Measurements from ENCODE around the gene MEGF9.

Gene MEGF9

DNA sequence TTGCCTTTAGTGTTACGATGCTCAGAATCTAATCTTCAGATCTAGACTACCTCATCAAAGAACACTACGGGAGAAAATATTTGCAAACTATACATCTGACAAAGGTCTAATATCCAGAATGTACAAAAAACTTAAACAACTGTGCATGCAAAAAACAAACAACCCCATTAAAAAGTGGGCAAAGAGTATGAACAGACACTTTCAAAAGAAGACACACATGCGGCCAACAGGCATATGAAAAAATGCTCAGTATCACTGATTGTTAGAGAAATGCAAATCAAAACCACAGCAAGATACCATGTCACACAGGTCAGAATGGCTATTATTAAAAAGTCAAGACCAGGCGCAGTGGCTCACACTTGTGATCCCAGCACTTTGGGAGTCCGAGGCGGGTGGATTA, 31.0 kb upstream of the MEGF9 start:
- TF ChIP-seq POLR2AphosphoS5 (IDR thresholded peaks at IDR 0.05; ENCODE audit: low read depth, low read length) (no peak), SPI1 (IDR thresholded peaks at IDR 0.05; ENCODE audit: low read depth, low read length) (no peak), POU2F2 (IDR thresholded peaks at IDR 0.05; ENCODE audit: low read depth, low read length) (no peak), TAF1 (IDR thresholded peaks at IDR 0.05; ENCODE audit: low read depth, low read length) (no peak), PAX5 (IDR thresholded peaks at IDR 0.05; ENCODE audit: insufficient read depth, low read length, severe bottlenecking) (no peak), POLR2A (IDR thresholded peaks at IDR 0.05; ENCODE audit: low read depth, low read length) (no peak)
- no peak for DNase-seq (ENCODE audit: insufficient read length, low spot score)
- no peak for FAIRE-seq

DNA sequence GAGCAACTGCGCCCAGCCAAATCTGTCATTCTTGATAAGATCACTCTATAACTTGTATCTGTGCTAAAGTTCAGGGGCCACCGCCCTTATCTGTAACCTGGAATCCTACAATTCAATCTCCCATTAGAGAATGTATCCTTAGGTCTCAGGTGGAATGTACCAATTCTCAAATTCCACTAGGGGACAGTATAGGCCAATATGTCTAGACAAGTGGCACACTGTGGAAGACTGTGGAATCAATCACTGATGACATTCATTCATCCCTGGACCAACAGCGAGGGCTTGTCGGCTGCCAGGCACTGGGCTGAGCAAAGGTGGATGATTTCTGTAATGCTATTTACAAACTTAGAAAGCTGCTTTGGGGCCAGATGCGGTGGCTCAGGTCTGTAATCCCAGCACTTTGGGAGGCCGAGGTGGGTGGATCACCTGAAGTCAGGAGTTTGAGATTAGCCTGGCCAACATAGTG, 28.7 kb upstream of the MEGF9 start:
- no peak for TF ChIP-seq PAX5 (IDR thresholded peaks at IDR 0.05; ENCODE audit: insufficient read depth, low read length, severe bottlenecking)
- TF ChIP-seq TAF1 (IDR thresholded peaks at IDR 0.05; ENCODE audit: low read depth, low read length): no peak
- TF ChIP-seq POLR2AphosphoS5 (IDR thresholded peaks at IDR 0.05; ENCODE audit: low read depth, low read length): no peak
- no peak for TF ChIP-seq SPI1 (IDR thresholded peaks at IDR 0.05; ENCODE audit: low read depth, low read length)
- no peak for TF ChIP-seq POLR2A (IDR thresholded peaks at IDR 0.05; ENCODE audit: low read depth, low read length)
- no peak for TF ChIP-seq POU2F2 (IDR thresholded peaks at IDR 0.05; ENCODE audit: low read depth, low read length)
- FAIRE-seq: peak; percentile 66
- DNase-seq (ENCODE audit: insufficient read length, low spot score): peak; percentile 44

DNA sequence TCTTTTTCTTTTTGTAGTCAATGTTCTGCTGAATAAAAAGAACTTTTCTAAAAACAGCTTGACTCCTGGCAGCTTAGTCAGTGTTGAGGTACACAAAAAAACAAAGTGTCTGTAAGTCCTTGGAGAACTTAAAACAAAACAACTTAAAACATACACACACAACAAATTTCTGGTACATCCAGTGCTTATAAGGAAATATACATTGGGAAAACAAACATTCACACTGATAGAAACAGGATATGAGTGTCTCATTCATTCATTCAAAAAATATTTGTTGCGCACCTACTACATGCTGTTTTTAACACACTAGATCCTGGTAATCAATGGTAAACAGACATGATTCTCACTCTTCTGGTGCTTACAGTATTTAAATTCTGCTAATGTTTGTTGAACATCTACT, 27.4 kb upstream of the MEGF9 start:
- TF ChIP-seq TAF1 (IDR thresholded peaks at IDR 0.05; ENCODE audit: low read depth, low read length): no peak
- TF ChIP-seq SPI1 (IDR thresholded peaks at IDR 0.05; ENCODE audit: low read depth, low read length): no peak
- no peak for FAIRE-seq

DNA sequence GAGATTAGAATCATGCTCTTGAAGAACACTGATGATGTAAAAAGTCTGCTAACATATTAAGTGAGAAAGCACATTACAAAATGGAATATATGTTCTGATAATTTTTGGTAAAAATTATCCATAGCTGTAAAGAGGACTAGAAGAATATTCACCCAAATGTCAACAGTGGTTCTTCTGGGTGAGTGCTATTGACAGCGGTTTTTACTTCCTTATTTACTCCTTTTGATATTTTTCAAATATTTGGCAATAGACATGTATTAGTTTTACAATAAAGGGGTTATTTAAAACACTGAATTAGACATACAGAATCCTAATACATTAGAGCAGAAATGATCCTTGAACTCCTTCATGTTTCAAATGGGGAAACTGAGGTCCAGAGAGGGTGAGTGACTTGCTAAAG, 26.9 kb upstream of the MEGF9 start:
- TF ChIP-seq POU2F2 (IDR thresholded peaks at IDR 0.05; ENCODE audit: low read depth, low read length) (no peak), PAX5 (IDR thresholded peaks at IDR 0.05; ENCODE audit: insufficient read depth, low read length, severe bottlenecking) (no peak), POLR2A (IDR thresholded peaks at IDR 0.05; ENCODE audit: low read depth, low read length) (no peak), POLR2AphosphoS5 (IDR thresholded peaks at IDR 0.05; ENCODE audit: low read depth, low read length) (no peak), TAF1 (IDR thresholded peaks at IDR 0.05; ENCODE audit: low read depth, low read length) (no peak), SPI1 (IDR thresholded peaks at IDR 0.05; ENCODE audit: low read depth, low read length) (no peak)
- DNase-seq (ENCODE audit: insufficient read length, low spot score) (no peak), FAIRE-seq (no peak)

More for the DNA sequence above, 27.4 kb upstream of the MEGF9 start:
- DNase-seq (ENCODE audit: insufficient read length, low spot score): no peak

DNA sequence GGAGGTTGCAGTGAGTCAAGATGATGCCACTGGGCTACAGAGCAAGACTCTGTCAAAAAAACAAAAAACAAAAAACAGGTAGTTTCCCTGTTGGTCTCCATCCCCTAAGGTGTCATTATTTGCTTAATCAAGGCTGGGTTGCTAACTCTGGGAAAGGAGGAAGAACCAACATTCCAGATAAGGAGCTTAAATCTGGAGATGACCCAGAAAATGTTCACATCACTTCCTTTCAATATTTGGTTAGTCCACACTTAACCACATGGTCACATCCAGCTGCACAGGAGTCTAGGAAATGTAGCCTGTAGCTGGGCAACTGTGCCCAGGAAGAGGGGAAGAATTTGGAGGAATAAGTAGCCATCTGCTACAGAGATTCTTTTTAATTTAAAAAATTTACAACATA, 25.9 kb upstream of the MEGF9 start:
- DNase-seq (ENCODE audit: insufficient read length, low spot score) (no peak), FAIRE-seq (no peak)
- no peak for TF ChIP-seq POLR2A (IDR thresholded peaks at IDR 0.05; ENCODE audit: low read depth, low read length)
- TF ChIP-seq POU2F2 (IDR thresholded peaks at IDR 0.05; ENCODE audit: low read depth, low read length): no peak
- TF ChIP-seq SPI1 (IDR thresholded peaks at IDR 0.05; ENCODE audit: low read depth, low read length): no peak
- TF ChIP-seq PAX5 (IDR thresholded peaks at IDR 0.05; ENCODE audit: insufficient read depth, low read length, severe bottlenecking): no peak
- TF ChIP-seq TAF1 (IDR thresholded peaks at IDR 0.05; ENCODE audit: low read depth, low read length): no peak
- no peak for TF ChIP-seq POLR2AphosphoS5 (IDR thresholded peaks at IDR 0.05; ENCODE audit: low read depth, low read length)

DNA sequence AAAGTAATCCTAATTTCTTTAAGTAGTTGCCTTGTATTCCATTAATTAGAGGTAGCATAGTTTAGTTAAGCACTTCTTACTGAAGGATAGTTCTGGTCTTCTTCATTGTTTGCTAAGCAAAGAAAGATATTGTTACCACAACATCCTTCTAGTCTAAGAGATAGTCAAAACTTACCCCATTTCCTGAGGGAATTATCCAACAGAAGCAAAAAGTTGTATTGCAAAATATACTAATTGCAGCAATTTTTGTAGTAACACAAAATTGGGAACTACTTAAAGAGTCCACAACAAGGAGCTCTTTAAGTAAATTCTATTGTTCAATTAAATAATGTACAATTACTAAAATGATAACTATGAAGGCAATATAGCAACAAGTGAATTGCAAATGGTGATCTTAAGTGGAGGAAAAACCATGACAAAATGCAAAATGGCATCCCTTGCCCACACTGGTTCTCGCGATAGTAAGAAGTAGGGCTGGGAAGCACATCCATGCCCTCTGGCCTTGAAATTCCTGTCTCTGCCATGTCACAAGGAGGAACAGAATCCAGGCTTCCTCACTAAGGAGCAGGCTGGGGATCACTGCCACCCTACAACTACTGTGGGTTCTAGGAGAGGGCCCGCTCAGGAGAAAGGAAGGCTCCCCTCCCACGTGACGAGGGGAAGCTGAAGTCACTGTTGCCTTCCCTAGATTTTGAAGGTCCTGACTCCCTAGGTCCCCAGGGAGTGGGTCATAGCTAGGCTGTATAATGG, 23.3 kb upstream of the MEGF9 start:
- FAIRE-seq: no peak
- no peak for DNase-seq (ENCODE audit: insufficient read length, low spot score)
- TF ChIP-seq PAX5 (IDR thresholded peaks at IDR 0.05; ENCODE audit: insufficient read depth, low read length, severe bottlenecking) (no peak), TAF1 (IDR thresholded peaks at IDR 0.05; ENCODE audit: low read depth, low read length) (no peak), POLR2AphosphoS5 (IDR thresholded peaks at IDR 0.05; ENCODE audit: low read depth, low read length) (no peak), POLR2A (IDR thresholded peaks at IDR 0.05; ENCODE audit: low read depth, low read length) (no peak), POU2F2 (IDR thresholded peaks at IDR 0.05; ENCODE audit: low read depth, low read length) (no peak), SPI1 (IDR thresholded peaks at IDR 0.05; ENCODE audit: low read depth, low read length) (no peak)

DNA sequence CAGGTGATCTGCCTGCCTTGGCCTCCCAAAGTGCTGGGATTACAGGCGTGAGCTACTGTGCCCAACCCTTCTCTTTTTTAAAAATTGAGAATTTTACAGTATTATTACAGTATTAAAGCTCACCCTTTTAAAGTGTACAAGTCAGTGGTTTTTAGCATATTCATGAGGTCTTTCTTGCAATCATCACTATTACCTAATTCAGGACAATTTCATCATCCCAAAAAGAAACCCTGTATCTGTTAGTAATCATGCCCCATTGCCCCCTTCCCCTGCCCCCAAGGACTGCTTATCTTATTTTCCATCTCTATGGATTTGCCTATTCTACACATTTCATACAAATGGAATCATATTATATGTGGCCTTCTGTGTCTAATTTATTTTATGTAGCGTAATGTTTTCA, 22.6 kb upstream of the MEGF9 start:
- TF ChIP-seq POU2F2 (IDR thresholded peaks at IDR 0.05; ENCODE audit: low read depth, low read length) (no peak), TAF1 (IDR thresholded peaks at IDR 0.05; ENCODE audit: low read depth, low read length) (no peak), POLR2A (IDR thresholded peaks at IDR 0.05; ENCODE audit: low read depth, low read length) (no peak), POLR2AphosphoS5 (IDR thresholded peaks at IDR 0.05; ENCODE audit: low read depth, low read length) (no peak), SPI1 (IDR thresholded peaks at IDR 0.05; ENCODE audit: low read depth, low read length) (no peak), PAX5 (IDR thresholded peaks at IDR 0.05; ENCODE audit: insufficient read depth, low read length, severe bottlenecking) (no peak)
- FAIRE-seq: no peak
- no peak for DNase-seq (ENCODE audit: insufficient read length, low spot score)

DNA sequence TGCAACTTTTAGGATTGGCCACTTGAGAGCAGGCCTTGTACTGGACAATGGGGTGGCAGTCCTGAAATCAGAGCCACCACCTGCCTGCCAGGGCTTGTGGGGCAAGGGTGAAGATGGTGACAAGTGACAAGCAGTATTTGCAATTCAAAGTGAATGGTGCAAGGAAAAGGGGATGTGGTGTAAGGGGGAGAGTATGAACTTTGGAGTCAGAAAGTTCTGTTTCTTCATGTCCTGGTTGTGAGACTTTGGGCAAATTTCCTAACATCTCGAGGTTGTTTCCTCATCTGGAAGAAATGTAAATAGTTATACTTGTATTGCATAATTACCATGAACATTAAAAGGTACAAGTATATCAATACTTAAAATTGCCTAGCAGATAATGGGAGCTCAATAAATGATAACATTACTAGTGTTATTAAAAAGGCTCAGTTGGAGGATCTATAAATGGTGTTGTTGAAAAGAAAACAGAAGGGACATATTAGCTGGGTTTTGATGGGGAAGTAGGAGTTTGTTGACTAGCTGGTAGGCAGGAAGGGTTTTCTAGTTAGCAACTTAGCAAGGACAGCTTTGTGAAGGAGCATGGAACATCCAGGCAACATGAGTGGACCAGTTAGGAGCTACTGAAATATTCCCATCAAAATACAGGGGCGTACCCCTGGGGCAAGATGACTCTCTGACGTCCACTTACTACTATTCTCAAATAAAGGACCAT, 21.3 kb upstream of the MEGF9 start:
- FAIRE-seq (peak; percentile 66), DNase-seq (ENCODE audit: insufficient read length, low spot score) (no peak)
- TF ChIP-seq PAX5 (IDR thresholded peaks at IDR 0.05; ENCODE audit: insufficient read depth, low read length, severe bottlenecking) (no peak), POLR2A (IDR thresholded peaks at IDR 0.05; ENCODE audit: low read depth, low read length) (no peak), POLR2AphosphoS5 (IDR thresholded peaks at IDR 0.05; ENCODE audit: low read depth, low read length) (no peak), TAF1 (IDR thresholded peaks at IDR 0.05; ENCODE audit: low read depth, low read length) (no peak), POU2F2 (IDR thresholded peaks at IDR 0.05; ENCODE audit: low read depth, low read length) (no peak), SPI1 (IDR thresholded peaks at IDR 0.05; ENCODE audit: low read depth, low read length) (no peak)

DNA sequence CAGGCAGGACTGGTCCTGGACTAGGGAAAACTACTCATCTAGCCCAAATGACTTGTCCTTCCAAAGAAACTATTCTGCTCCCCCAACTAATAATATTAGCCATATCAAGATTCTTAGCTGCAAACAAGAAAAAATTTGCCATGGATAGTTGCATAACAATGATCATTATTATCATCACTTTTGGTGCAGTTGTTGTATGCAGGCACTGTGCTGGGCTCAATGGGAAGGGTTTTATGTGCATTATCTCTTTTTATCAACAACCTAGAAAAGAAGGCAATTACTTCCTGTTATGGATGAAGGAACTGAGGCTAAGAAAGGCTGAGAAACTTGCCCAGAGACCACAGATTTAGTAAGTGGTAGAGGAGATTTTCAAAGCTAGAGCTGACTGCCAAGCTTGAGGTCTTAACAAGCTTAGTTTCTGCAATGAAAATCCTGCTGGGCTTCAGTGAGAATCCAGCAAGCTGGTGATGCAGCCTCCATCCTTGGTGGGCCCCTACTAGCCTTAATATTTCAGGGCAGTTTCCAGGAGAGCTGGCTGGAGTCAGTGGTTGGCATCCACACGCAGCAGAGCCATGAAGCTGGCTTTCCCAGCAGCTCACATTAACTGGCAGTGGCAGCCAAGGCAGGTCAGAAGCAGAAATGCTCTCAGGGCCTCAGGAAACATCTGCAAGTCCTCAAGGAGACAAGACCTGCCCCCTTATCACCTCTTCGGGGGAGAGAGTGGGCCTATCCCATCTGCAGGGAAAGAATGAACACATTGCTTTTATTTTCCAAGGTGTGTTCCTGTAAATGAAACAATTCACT, 20.5 kb upstream of the MEGF9 start:
- no peak for DNase-seq (ENCODE audit: insufficient read length, low spot score)
- FAIRE-seq: no peak
- no peak for TF ChIP-seq POU2F2 (IDR thresholded peaks at IDR 0.05; ENCODE audit: low read depth, low read length)
- TF ChIP-seq SPI1 (IDR thresholded peaks at IDR 0.05; ENCODE audit: low read depth, low read length): no peak
- no peak for TF ChIP-seq TAF1 (IDR thresholded peaks at IDR 0.05; ENCODE audit: low read depth, low read length)
- no peak for TF ChIP-seq PAX5 (IDR thresholded peaks at IDR 0.05; ENCODE audit: insufficient read depth, low read length, severe bottlenecking)
- no peak for TF ChIP-seq POLR2A (IDR thresholded peaks at IDR 0.05; ENCODE audit: low read depth, low read length)
- no peak for TF ChIP-seq POLR2AphosphoS5 (IDR thresholded peaks at IDR 0.05; ENCODE audit: low read depth, low read length)

Measured in GM12891 (cell line).